Stimulated activated CD4-positive, alpha-beta T cell treated with anti-CD3 and anti-CD28 coated beads, Interleukin-15, amount 100 ng/mL, for 48 hours (primary cell): ENCODE data around the gene MAMLD1.

Experiments
- DNase-seq, 2 donors: peaks; one replicate each; pipeline ENCODE4 v3.0.0-alpha.2; 2020; ENCODE audit warnings: low read depth in 2 of 2

Gene MAMLD1

GRCh38 chrX:150459196-150459595, 96.1 kb downstream of the MAMLD1 start:
- no peak for DNase-seq

- DNase-seq, result no peak
These were observed 96.9 kb downstream of the MAMLD1 start for GRCh38 chrX:150460063-150460462.

GRCh38 chrX:150460781-150461180, 97.7 kb downstream of the MAMLD1 start:
- DNase-seq, result no peak

- DNase-seq, result no peak
These were observed 100.4 kb downstream of the MAMLD1 start for GRCh38 chrX:150463566-150463965.

- no peak for DNase-seq
These were observed 100.9 kb downstream of the MAMLD1 start for GRCh38 chrX:150464001-150464400.

GRCh38 chrX:150465326-150465725, 102.2 kb downstream of the MAMLD1 start:
- no peak for DNase-seq

GRCh38 chrX:150465881-150466775, 103.0 kb downstream of the MAMLD1 start:
- no peak for DNase-seq

- no peak for DNase-seq
These were observed 109.2 kb downstream of the MAMLD1 start for GRCh38 chrX:150472306-150472705.

GRCh38 chrX:150473371-150473770, 110.3 kb downstream of the MAMLD1 start:
- no peak for DNase-seq

GRCh38 chrX:150475461-150475860, 112.3 kb downstream of the MAMLD1 start:
- DNase-seq, result no peak

GRCh38 chrX:150476164-150476699, 113.1 kb downstream of the MAMLD1 start:
- no peak for DNase-seq

- DNase-seq, result no peak
These were observed 114.3 kb downstream of the MAMLD1 start for GRCh38 chrX:150477371-150477770.

GRCh38 chrX:150478496-150479492, 115.7 kb downstream of the MAMLD1 start:
- peak; percentile 9 to 14 for DNase-seq

- peak; percentile 44 to 61 for DNase-seq
These were observed 119.6 kb downstream of the MAMLD1 start for GRCh38 chrX:150482537-150483206.

- no peak for DNase-seq
These were observed 120.4 kb downstream of the MAMLD1 start for GRCh38 chrX:150483356-150483985.

- peak; percentile 14 to 43 for DNase-seq
These were observed 122.9 kb downstream of the MAMLD1 start for GRCh38 chrX:150486011-150486410.

- DNase-seq, result no peak
These were observed 124.4 kb downstream of the MAMLD1 start for GRCh38 chrX:150487369-150488094.

- no peak for DNase-seq
These were observed 126.4 kb downstream of the MAMLD1 start for GRCh38 chrX:150489359-150490015.

- DNase-seq, result no peak
These were observed 132.4 kb downstream of the MAMLD1 start for GRCh38 chrX:150495496-150495895.

- no peak for DNase-seq
These were observed 136.1 kb downstream of the MAMLD1 start for GRCh38 chrX:150499240-150499639.
